Neural progenitor cell (in vitro differentiated cells): Measurements from ENCODE around the gene KIAA0825.

Source experiments
- CTCF ChIP-seq: fragments of 200-600 bp; sonication (generic); IDR thresholded peaks from 2 replicates; pipeline ENCODE4 v1.5.1; 2017; ENCODE audit warnings: antibody characterized with exemption, mild to moderate bottlenecking
- EZH2 ChIP-seq: fragments of 200-600 bp; sonication (generic); IDR thresholded peaks from 2 replicates; pipeline ENCODE4 v1.6.1; 2017; ENCODE audit warnings: antibody characterized with exemption, mild to moderate bottlenecking, moderate library complexity

- TF ChIP-seq CTCF (no peak), EZH2 (no peak)
These were observed 255.5 kb downstream of the KIAA0825 start for GRCh38 chr5:94362857-94363256.
